HUDEP-2 (cell line): ENCODE measurements around the gene C15orf39.

Experiments used
- DNase-seq, 76 experiments: peaks; one replicate each; lab custom pipeline; 2025; ENCODE audit not compliant: unreplicated experiment in 76 of 76; lab: John Stamatoyannopoulos, UW

C15orf39 gene

DNA sequence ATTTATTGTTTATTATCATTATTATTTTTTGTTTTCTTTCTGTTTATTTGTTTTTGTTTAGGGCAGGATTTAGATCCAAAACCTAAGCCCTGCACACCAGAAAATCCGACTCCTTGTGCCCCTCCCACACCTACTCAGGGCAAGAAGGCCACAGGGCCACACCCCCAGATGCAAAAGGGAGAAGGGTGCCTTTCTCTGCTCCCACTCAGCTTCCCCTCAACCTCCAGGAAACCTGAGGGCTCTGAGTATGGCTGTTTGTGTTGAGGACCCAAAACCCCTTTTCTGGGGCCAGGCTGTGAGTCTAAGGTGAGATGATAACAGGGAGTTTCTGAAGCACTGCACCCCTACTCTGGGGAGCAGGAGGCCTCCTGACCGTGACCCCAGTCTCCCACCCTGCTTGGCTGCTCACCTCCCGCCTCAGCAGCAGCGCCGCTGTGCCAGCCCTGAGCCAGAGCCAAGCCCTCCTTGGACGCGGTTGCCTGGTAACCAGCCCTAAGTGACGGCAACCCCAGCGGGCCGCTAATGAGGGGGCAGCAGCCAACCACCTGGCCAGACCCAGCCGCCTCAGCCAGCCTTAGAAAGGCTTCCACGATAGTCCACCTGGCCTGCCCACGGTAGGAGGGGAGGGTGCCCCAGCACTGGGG is 6.4 kb upstream of the C15orf39 start:
- no peak for DNase-seq

GRCh38 chr15:75195766-75196241 is 5.9 kb upstream of the C15orf39 start:
- peak in 4 of 76 experiments; percentile 5 to 33 (median 14) for DNase-seq

GRCh38 chr15:75197062-75197630 is 4.5 kb upstream of the C15orf39 start:
- no peak for DNase-seq

GRCh38 chr15:75198560-75199356 is 2.9 kb upstream of the C15orf39 start:
- DNase-seq: peak in 73 of 76 experiments; percentile 45 to 93 (median 78)

- peak in 13 of 76 experiments; percentile 10 to 68 (median 29) for DNase-seq
These were observed 2.2 kb upstream of the C15orf39 start for GRCh38 chr15:75199357-75199940.

GRCh38 chr15:75200391-75200764 is 1.3 kb upstream of the C15orf39 start:
- no peak for DNase-seq

DNA sequence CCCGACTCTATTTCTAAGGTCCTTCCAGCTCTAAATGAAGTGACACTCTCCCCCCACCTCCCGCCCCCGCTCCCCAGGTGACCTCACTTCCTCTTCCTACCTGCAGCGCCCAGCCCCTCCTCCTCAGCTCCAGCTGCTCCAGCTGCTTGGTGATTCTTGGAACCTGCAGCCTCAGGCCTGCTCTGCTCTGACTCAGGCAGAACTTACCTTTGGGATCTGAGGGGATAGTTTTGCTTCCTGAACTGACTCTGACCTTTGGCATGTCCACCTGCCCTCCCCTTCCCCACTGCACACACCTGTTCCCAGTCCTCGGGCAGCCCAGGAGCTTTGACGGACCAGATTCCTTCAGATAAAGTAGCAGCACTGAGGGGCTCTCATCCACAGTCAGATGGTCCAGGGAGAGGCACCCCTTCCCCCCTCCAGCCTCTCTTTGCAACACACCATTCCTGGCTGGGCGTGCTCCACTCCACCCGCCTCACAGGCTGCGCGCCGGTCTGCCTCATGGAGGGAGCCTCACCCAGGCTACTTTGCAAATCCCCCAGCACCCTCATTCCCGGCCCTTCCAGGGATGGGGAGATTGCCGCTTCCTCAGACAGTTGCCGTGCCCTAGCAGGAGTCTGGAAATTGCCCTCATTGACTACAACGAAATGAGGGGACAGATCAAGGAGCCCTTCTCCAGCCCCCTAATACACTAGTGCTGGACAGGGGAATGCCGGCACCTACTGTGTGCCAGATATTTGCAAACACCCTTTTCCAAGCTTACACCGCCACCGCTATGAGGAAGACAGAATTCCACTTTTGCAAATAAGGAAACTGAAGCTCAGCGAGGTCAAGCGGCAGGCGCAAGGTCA is 692 bp upstream of the C15orf39 start:
- DNase-seq: peak in 13 of 76 experiments; percentile 5 to 56 (median 25)

DNA sequence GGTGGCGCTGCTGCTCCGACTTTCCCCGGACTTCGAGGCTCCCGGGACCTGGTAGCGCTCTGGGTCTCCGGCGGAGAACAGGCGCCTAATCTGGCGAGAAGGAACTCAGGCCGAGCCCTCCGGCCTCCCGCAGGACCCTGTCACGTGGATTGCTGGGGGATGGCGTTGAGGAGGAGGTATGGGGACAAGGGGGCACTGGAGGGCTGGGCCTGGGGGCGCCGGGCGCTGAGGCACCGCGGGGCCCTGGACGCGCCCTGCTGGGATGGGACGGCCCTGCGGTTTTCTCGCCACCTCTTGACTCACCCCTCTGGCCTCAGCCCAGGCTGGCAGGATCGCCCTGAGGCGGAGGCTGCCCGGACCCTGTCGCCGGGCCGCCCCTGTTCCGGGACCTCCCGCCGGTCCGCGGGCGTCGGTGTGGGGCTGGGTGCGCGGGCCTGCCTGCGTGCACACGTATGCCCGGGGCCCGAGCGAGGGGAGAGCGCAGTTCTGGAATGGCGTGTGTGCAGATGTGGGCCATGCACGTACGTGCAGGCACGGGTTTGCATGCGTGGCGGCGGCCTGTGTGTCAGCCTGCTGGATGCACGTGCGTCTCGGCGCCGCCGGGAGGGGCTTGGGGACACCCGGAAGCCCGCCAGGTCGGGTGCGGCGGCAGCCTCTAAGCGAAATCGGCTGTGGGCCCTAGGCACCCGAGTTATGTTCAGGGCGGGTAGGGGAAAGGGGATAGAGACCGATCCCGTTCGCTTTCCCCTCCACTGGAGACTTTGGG is 752 bp downstream of the C15orf39 start:
- DNase-seq: peak in 71 of 76 experiments; percentile 9 to 75 (median 58)

GRCh38 chr15:75203017-75203907 is 1.6 kb downstream of the C15orf39 start:
- DNase-seq: no peak

- peak in 4 of 76 experiments; percentile 24 to 30 (median 28) for DNase-seq
These were observed 2.2 kb downstream of the C15orf39 start for GRCh38 chr15:75203908-75204263.

- peak in 73 of 76 experiments; percentile 31 to 92 (median 82) for DNase-seq
These were observed 2.8 kb downstream of the C15orf39 start for GRCh38 chr15:75204340-75205063.

- no peak for DNase-seq
These were observed 3.3 kb downstream of the C15orf39 start for GRCh38 chr15:75205064-75205395.

DNA sequence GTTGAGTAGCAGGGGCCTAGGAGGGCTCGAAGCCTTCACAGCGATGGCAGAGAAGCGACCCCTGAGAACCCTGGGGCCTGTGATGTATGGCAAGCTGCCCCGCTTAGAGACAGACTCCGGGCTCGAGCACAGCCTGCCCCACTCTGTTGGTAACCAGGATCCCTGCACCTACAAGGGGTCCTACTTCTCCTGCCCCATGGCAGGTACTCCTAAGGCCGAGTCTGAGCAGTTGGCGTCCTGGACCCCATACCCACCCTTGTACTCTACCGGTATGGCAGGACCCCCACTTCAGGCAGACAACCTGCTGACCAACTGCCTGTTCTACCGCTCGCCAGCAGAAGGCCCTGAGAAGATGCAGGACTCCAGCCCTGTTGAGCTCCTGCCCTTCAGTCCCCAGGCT is 4.3 kb downstream of the C15orf39 start:
- DNase-seq: no peak

GRCh38 chr15:75206803-75207617 is 5.3 kb downstream of the C15orf39 start:
- DNase-seq: no peak

DNA sequence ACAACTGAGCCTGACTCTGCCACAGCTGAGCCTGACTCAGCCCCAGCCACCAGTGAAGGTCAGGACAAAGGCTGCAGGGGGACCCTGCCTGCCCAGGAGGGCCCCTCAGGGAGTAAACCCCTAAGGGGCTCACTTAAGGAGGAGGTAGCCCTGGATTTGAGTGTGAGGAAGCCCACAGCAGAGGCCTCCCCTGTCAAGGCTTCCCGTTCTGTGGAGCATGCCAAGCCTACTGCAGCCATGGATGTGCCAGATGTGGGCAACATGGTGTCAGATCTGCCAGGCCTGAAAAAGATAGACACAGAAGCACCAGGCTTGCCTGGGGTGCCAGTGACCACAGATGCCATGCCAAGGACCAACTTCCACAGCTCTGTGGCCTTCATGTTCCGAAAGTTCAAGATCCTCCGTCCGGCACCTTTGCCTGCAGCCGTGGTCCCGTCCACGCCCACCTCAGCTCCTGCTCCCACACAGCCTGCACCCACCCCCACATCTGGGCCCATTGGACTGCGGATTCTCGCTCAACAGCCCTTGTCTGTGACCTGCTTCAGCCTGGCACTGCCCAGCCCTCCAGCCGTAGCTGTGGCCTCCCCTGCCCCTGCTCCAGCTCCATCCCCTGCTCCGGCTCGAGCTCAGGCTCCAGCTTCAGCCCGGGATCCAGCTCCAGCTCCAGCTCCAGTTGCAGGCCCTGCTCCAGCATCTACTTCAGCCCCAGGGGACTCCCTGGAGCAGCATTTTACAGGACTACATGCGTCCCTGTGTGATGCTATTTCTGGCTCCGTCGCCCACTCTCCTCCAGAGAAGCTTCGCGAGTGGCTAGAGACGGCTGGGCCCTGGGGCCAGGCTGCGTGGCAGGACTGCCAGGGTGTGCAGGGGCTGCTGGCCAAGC is 6.2 kb downstream of the C15orf39 start:
- no peak for DNase-seq
